Stimulated activated effector memory CD8-positive, alpha-beta T cell treated with anti-CD3 and anti-CD28 coated beads, Interleukin-12 subunit alpha, Interleukin-12 subunit beta, amount 100 ng/mL, for 72 hours (primary cell): Measurements from ENCODE around the gene YJU2.
A peak's percentile ranks its signal among the peaks of the same experiment; 100 is the strongest.

Source experiments
- ATAC-seq: fragments of 150-1000 bp; cut with Tn5 transposase; 2 replicates; pipeline ENCODE4 v1.10.0; 2021
- DNase-seq, 2 donors: peaks; one replicate each; pipeline ENCODE4 v3.0.0; 2021 to 2022; ENCODE audit warnings: low spot score in 2 of 2
- H3K27ac Mint-ChIP-seq: one replicate; pipeline ENCODE4 v1.8.0; 2022; ENCODE audit warnings: mild to moderate bottlenecking, mixed read lengths
- H3K36me3 Mint-ChIP-seq: one replicate; pipeline ENCODE4 v1.8.0; 2022; ENCODE audit warnings: mild to moderate bottlenecking, mixed read lengths
- H3K4me1 Mint-ChIP-seq: one replicate; pipeline ENCODE4 v1.8.0; 2022; ENCODE audit warnings: mixed read lengths
- H3K4me3 Mint-ChIP-seq: one replicate; pipeline ENCODE4 v1.8.0; 2022; ENCODE audit warnings: mild to moderate bottlenecking, mixed read lengths
- H3K9me3 Mint-ChIP-seq: one replicate; pipeline ENCODE4 v1.8.0; 2022; ENCODE audit warnings: mixed read lengths

The YJU2 gene

GRCh38 chr19:4297901-4298809 lies 51.3 kb downstream of the YJU2 start:
- Mint-ChIP-seq H3K4me3 (peak overlapping the region; percentile 24), H3K4me1 (peaks cover 22% of the 10 kb centered on the region), H3K36me3 (peaks cover 4% of the 10 kb centered on the region), H3K9me3 (no peaks in the 10 kb centered on the region), H3K27ac (no peak overlapping the region)
- ATAC-seq, result peak; percentile 96
- DNase-seq, result peak in 1 of 2 donors; percentile 62

- Mint-ChIP-seq H3K9me3 (no peaks in the 10 kb centered on the region), H3K36me3 (peaks cover 4% of the 10 kb centered on the region), H3K4me3 (peak overlapping the region; percentile 24), H3K27ac (no peak overlapping the region), H3K4me1 (peaks cover 30% of the 10 kb centered on the region)
- ATAC-seq (peak; percentile 14), DNase-seq (no peak)
Measured at GRCh38 chr19:4298810-4299550, 52.1 kb downstream of the YJU2 start.

GRCh38 chr19:4300589-4300988 lies 53.7 kb downstream of the YJU2 start:
- H3K4me1 Mint-ChIP-seq, result peaks cover 40% of the 10 kb centered on the region

GRCh38 chr19:4301590-4302242 lies 54.8 kb downstream of the YJU2 start:
- DNase-seq, result no peak
- Mint-ChIP-seq H3K9me3 (no peaks in the 10 kb centered on the region), H3K27ac (peak overlapping the region; percentile 81), H3K4me1 (peaks cover 41% of the 10 kb centered on the region), H3K36me3 (peaks cover 4% of the 10 kb centered on the region), H3K4me3 (peak overlapping the region; percentile 66)
- ATAC-seq, result peak; percentile 14

More at GRCh38 chr19:4300589-4300988, 53.7 kb downstream of the YJU2 start:
- Mint-ChIP-seq H3K36me3 (peaks cover 4% of the 10 kb centered on the region), H3K27ac (no peak overlapping the region), H3K4me3 (peak overlapping the region; percentile 66), H3K9me3 (no peaks in the 10 kb centered on the region)
- DNase-seq (no peak), ATAC-seq (no peak)

GRCh38 chr19:4302243-4302640 lies 55.4 kb downstream of the YJU2 start, which contains the start of gene TMIGD2:
TSS of gene TMIGD2 (minus strand) at chr19:4302389. CDS start at chr19:4302385, 4 bp downstream.
- Mint-ChIP-seq H3K9me3 (no peaks in the 10 kb centered on the region), H3K36me3 (peaks cover 10% of the 10 kb centered on the region), H3K4me3 (peak within 1 kb of the TSS; percentile 66), H3K27ac (peak within 1 kb of the TSS; percentile 81), H3K4me1 (peaks cover 41% of the 10 kb centered on the region)
- no peak for DNase-seq
- ATAC-seq, result no peak

- no peak for DNase-seq
- peak; percentile 64 for ATAC-seq
- Mint-ChIP-seq H3K36me3 (peaks cover 12% of the 10 kb centered on the region), H3K4me3 (peak overlapping the region; percentile 70), H3K9me3 (no peaks in the 10 kb centered on the region), H3K27ac (peak overlapping the region; percentile 51), H3K4me1 (peaks cover 36% of the 10 kb centered on the region)
Measured at GRCh38 chr19:4303819-4304537, 57.1 kb downstream of the YJU2 start.

GRCh38 chr19:4304538-4305256 lies 57.8 kb downstream of the YJU2 start, which contains the start of gene FSD1:
TSS of gene FSD1 (plus strand) at chr19:4304598. CDS start at chr19:4304747, 149 bp downstream.
- DNase-seq, result peak; percentile 72 to 86
- H3K9me3 Mint-ChIP-seq, result no peaks in the 10 kb centered on the region

GRCh38 chr19:4305257-4305612 lies 58.4 kb downstream of the YJU2 start:
- ATAC-seq (no peak), DNase-seq (no peak)
- Mint-ChIP-seq H3K4me1 (peaks cover 35% of the 10 kb centered on the region), H3K4me3 (peak overlapping the region; percentile 70), H3K36me3 (peaks cover 16% of the 10 kb centered on the region), H3K27ac (no peak overlapping the region), H3K9me3 (no peaks in the 10 kb centered on the region)

More at GRCh38 chr19:4304538-4305256, 57.8 kb downstream of the YJU2 start, which contains the start of gene FSD1:
- ATAC-seq, result peak; percentile 90
- Mint-ChIP-seq H3K36me3 (peaks cover 16% of the 10 kb centered on the region), H3K4me1 (peaks cover 35% of the 10 kb centered on the region), H3K4me3 (peak within 1 kb of the TSS; percentile 70), H3K27ac (peak within 1 kb of the TSS; percentile 51)

- peaks cover 35% of the 10 kb centered on the region for H3K4me1 Mint-ChIP-seq
- no peaks in the 10 kb centered on the region for H3K9me3 Mint-ChIP-seq
- H3K27ac Mint-ChIP-seq, result no peak overlapping the region
- peaks cover 16% of the 10 kb centered on the region for H3K36me3 Mint-ChIP-seq
- no peak for ATAC-seq
- DNase-seq, result no peak
- peak overlapping the region; percentile 70 for H3K4me3 Mint-ChIP-seq
Measured at GRCh38 chr19:4305659-4306058, 58.8 kb downstream of the YJU2 start.

- no peak overlapping the region for H3K27ac Mint-ChIP-seq
- H3K4me1 Mint-ChIP-seq, result peaks cover 2% of the 10 kb centered on the region
- DNase-seq, result no peak
- H3K36me3 Mint-ChIP-seq, result peaks cover 34% of the 10 kb centered on the region
- no peak overlapping the region for H3K4me3 Mint-ChIP-seq
- peak; percentile 24 for ATAC-seq
- H3K9me3 Mint-ChIP-seq, result no peaks in the 10 kb centered on the region
Measured at GRCh38 chr19:4310247-4311121, 63.6 kb downstream of the YJU2 start.

GRCh38 chr19:4313847-4314490 lies 67.1 kb downstream of the YJU2 start:
- DNase-seq (no peak), ATAC-seq (no peak)
- H3K27ac Mint-ChIP-seq, result no peak overlapping the region
- no peaks in the 10 kb centered on the region for H3K9me3 Mint-ChIP-seq
- H3K36me3 Mint-ChIP-seq, result peaks cover 25% of the 10 kb centered on the region
- no peak overlapping the region for H3K4me3 Mint-ChIP-seq
- H3K4me1 Mint-ChIP-seq, result no peaks in the 10 kb centered on the region

GRCh38 chr19:4316956-4317355 lies 70.1 kb downstream of the YJU2 start:
- Mint-ChIP-seq H3K9me3 (peaks cover 5% of the 10 kb centered on the region), H3K27ac (no peak overlapping the region), H3K36me3 (peaks cover 14% of the 10 kb centered on the region), H3K4me1 (peaks cover 12% of the 10 kb centered on the region), H3K4me3 (no peak overlapping the region)
- ATAC-seq (no peak), DNase-seq (no peak)

- H3K9me3 Mint-ChIP-seq, result peaks cover 5% of the 10 kb centered on the region
- peak overlapping the region; percentile 36 for H3K27ac Mint-ChIP-seq
- ATAC-seq (no peak), DNase-seq (no peak)
- no peak overlapping the region for H3K4me3 Mint-ChIP-seq
- peaks cover 12% of the 10 kb centered on the region for H3K4me1 Mint-ChIP-seq
- peaks cover 10% of the 10 kb centered on the region for H3K36me3 Mint-ChIP-seq
Measured at GRCh38 chr19:4318460-4318859, 71.6 kb downstream of the YJU2 start.
